ENCODE results near the gene GNAL. TPM values are rescaled to one million over a fixed set of nuclear protein-coding genes. Genes with fewer than 3 reads are reported as not detected.

GNAL gene
- total RNA-seq, 1 donor from 2014 or later = 9.7 TPM

GRCh38 chr18:11866764-11867163 is 177.7 kb downstream of the GNAL start:
- Mint-ChIP-seq H3K4me1 (ENCODE audit: unreplicated experiment) (peaks cover 19% of the 10 kb centered on the region), H3K36me3 (ENCODE audit: low read depth, unreplicated experiment) (peaks cover 7% of the 10 kb centered on the region), H3K27ac (ENCODE audit: unreplicated experiment) (no peak overlapping the region), H3K9me3 (ENCODE audit: unreplicated experiment) (peaks cover 2% of the 10 kb centered on the region), H3K4me3 (ENCODE audit: unreplicated experiment) (no peak overlapping the region), H3K27me3 (ENCODE audit: unreplicated experiment) (peaks cover 3% of the 10 kb centered on the region)
- TF ChIP-seq CTCF (IDR thresholded peaks at IDR 0.05; ENCODE audit: unreplicated experiment) = no peak
- DNase-seq (ENCODE audit: low spot score) = no peak

GRCh38 chr18:11868230-11868629 is 179.2 kb downstream of the GNAL start:
- TF ChIP-seq CTCF (IDR thresholded peaks at IDR 0.05; ENCODE audit: unreplicated experiment) = no peak
- Mint-ChIP-seq H3K27me3 (ENCODE audit: unreplicated experiment) (peaks cover 2% of the 10 kb centered on the region), H3K36me3 (ENCODE audit: low read depth, unreplicated experiment) (peaks cover 5% of the 10 kb centered on the region), H3K4me3 (ENCODE audit: unreplicated experiment) (no peak overlapping the region), H3K4me1 (ENCODE audit: unreplicated experiment) (peaks cover 11% of the 10 kb centered on the region), H3K9me3 (ENCODE audit: unreplicated experiment) (no peaks in the 10 kb centered on the region), H3K27ac (ENCODE audit: unreplicated experiment) (no peak overlapping the region)
- DNase-seq (ENCODE audit: low spot score) = no peak

- peaks cover 4% of the 10 kb centered on the region for H3K27me3 Mint-ChIP-seq (ENCODE audit: unreplicated experiment)
- H3K9me3 Mint-ChIP-seq (ENCODE audit: unreplicated experiment) = no peaks in the 10 kb centered on the region
- H3K27ac Mint-ChIP-seq (ENCODE audit: unreplicated experiment) = no peak overlapping the region
- peaks cover 17% of the 10 kb centered on the region for H3K36me3 Mint-ChIP-seq (ENCODE audit: low read depth, unreplicated experiment)
- H3K4me1 Mint-ChIP-seq (ENCODE audit: unreplicated experiment) = peaks cover 8% of the 10 kb centered on the region
- no peak for DNase-seq (ENCODE audit: low spot score)
- H3K4me3 Mint-ChIP-seq (ENCODE audit: unreplicated experiment) = no peak overlapping the region
- TF ChIP-seq CTCF (IDR thresholded peaks at IDR 0.05; ENCODE audit: unreplicated experiment) = no peak
Measured at GRCh38 chr18:11871501-11871900, 182.4 kb downstream of the GNAL start.

GRCh38 chr18:11872479-11873136 is 183.5 kb downstream of the GNAL start:
- H3K9me3 Mint-ChIP-seq (ENCODE audit: unreplicated experiment) = no peaks in the 10 kb centered on the region
- peaks cover 17% of the 10 kb centered on the region for H3K36me3 Mint-ChIP-seq (ENCODE audit: low read depth, unreplicated experiment)
- H3K4me1 Mint-ChIP-seq (ENCODE audit: unreplicated experiment) = no peaks in the 10 kb centered on the region
- no peak overlapping the region for H3K27ac Mint-ChIP-seq (ENCODE audit: unreplicated experiment)
- H3K4me3 Mint-ChIP-seq (ENCODE audit: unreplicated experiment) = no peak overlapping the region
- peaks cover 4% of the 10 kb centered on the region for H3K27me3 Mint-ChIP-seq (ENCODE audit: unreplicated experiment)
- DNase-seq (ENCODE audit: low spot score) = no peak
- peak; percentile 16 for TF ChIP-seq CTCF (IDR thresholded peaks at IDR 0.05; ENCODE audit: unreplicated experiment)

GRCh38 chr18:11873670-11874340 is 184.7 kb downstream of the GNAL start:
- H3K4me3 Mint-ChIP-seq (ENCODE audit: unreplicated experiment) = peak overlapping the region; percentile 56
- no peak for TF ChIP-seq CTCF (IDR thresholded peaks at IDR 0.05; ENCODE audit: unreplicated experiment)
- H3K36me3 Mint-ChIP-seq (ENCODE audit: low read depth, unreplicated experiment) = peaks cover 17% of the 10 kb centered on the region
- no peak for DNase-seq (ENCODE audit: low spot score)
- no peaks in the 10 kb centered on the region for H3K4me1 Mint-ChIP-seq (ENCODE audit: unreplicated experiment)
- H3K27me3 Mint-ChIP-seq (ENCODE audit: unreplicated experiment) = peaks cover 4% of the 10 kb centered on the region
- H3K27ac Mint-ChIP-seq (ENCODE audit: unreplicated experiment) = no peak overlapping the region
- H3K9me3 Mint-ChIP-seq (ENCODE audit: unreplicated experiment) = no peaks in the 10 kb centered on the region

Data from endothelial cell (in vitro differentiated cells).